ENCODE results near the gene SPEM1.

DNA sequence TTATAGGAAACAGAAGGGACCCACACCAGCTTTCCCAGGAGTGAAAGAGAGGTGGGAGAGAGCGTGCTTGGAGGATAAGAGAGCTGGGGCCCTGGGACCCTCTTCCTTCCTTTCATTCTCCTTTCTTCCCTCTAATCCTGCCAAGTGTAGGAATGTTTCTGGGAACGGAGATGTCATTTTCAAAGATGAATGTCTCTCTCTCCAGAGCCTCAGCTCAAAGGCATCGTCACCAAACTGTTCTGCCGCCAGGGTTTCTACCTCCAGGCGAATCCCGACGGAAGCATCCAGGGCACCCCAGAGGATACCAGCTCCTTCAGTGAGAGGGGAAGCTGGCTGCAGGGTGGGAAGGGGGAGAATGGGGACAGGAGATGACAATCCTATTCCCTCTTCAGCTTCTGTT is 21.1 kb downstream of the SPEM1 start:
- no peak for TF ChIP-seq POLR2AphosphoS5 (IDR thresholded peaks at IDR 0.05)
- TF ChIP-seq CTCF (IDR thresholded peaks at IDR 0.05): no peak
- TF ChIP-seq POLR2A (IDR thresholded peaks at IDR 0.05): no peak
